ENCODE results near the gene RAMP1.

- TF ChIP-seq CTCF (IDR thresholded peaks at IDR 0.05; ENCODE audit: poor library complexity): peak; percentile 86
- no peak for TF ChIP-seq EZH2 (IDR thresholded peaks at IDR 0.05; ENCODE audit: borderline replicate concordance)
Measured at GRCh38 chr2:237858294-237859081, 935 bp upstream of the RAMP1 start.

Measured in hepatocyte (in vitro differentiated cells).